DOHH2 (cell line): Measurements from ENCODE around the gene SEMA6A.

Source experiments
- H3F3A ChIP-seq: fragments of 200-600 bp; sonication (generic), shearing (Covaris generic); 2 replicates; pipeline ENCODE4 v1.6.0; 2016; ENCODE audit warnings: antibody characterized with exemption, mild to moderate bottlenecking; ENCODE audit not compliant: control insufficient read depth, insufficient read depth
- H3K27ac ChIP-seq: fragments of 200-600 bp; sonication (generic); 2 replicates; pipeline ENCODE4 v1.5.1; 2014; ENCODE audit warnings: low read depth, mild to moderate bottlenecking, low read length, moderate library complexity
- H3K27me3 ChIP-seq: fragments of 200-600 bp; sonication (generic); 2 replicates; pipeline ENCODE4 v1.6.1; 2014; ENCODE audit warnings: mild to moderate bottlenecking, low read length, mixed read lengths; ENCODE audit not compliant: control insufficient read depth
- H3K36me3 ChIP-seq: fragments of 200-600 bp; sonication (generic); 2 replicates; pipeline ENCODE4 v1.6.1; 2014; ENCODE audit warnings: mild to moderate bottlenecking, low read length, moderate library complexity, mixed read lengths; ENCODE audit not compliant: control insufficient read depth
- H3K4me1 ChIP-seq: fragments of 200-600 bp; sonication (generic); 2 replicates; pipeline ENCODE4 v1.6.1; 2014; ENCODE audit warnings: mild to moderate bottlenecking, low read length, mixed read lengths; ENCODE audit not compliant: control insufficient read depth
- H3K4me2 ChIP-seq: fragments of 200-600 bp; sonication (generic); 2 replicates; pipeline ENCODE4 v1.6.0; 2014; ENCODE audit warnings: mild to moderate bottlenecking, low read length, moderate library complexity
- H3K4me3 ChIP-seq: fragments of 200-600 bp; sonication (generic); 2 replicates; pipeline ENCODE4 v1.5.1; 2014; ENCODE audit warnings: mild to moderate bottlenecking, low read length, mixed read lengths
- H3K79me2 ChIP-seq: fragments of 200-600 bp; sonication (generic); 2 replicates; pipeline ENCODE4 v1.6.1; 2014; ENCODE audit warnings: mild to moderate bottlenecking, low read length, mixed read lengths; ENCODE audit not compliant: control insufficient read depth
- H3K9me2 ChIP-seq: fragments of 200-600 bp; sonication (generic); replicated peaks from 2 replicates; pipeline ENCODE4 v1.6.1; 2014; ENCODE audit warnings: mild to moderate bottlenecking, low read length, mixed read lengths; ENCODE audit not compliant: control insufficient read depth
- H3K9me3 ChIP-seq: fragments of 200-600 bp; sonication (generic); 2 replicates; pipeline ENCODE4 v1.6.1; 2014; ENCODE audit warnings: antibody characterized with exemption, low read length, mixed read lengths; ENCODE audit not compliant: control insufficient read depth, insufficient read depth
- H4K20me1 ChIP-seq: fragments of 200-600 bp; sonication (generic); 2 replicates; pipeline ENCODE4 v1.6.0; 2014; ENCODE audit warnings: low read depth, mild to moderate bottlenecking, antibody characterized with exemption, low read length, moderate library complexity; ENCODE audit not compliant: control insufficient read depth, insufficient read depth
- CTCF ChIP-seq: fragments of 200-600 bp; sonication (generic); IDR thresholded peaks from one replicate; pipeline ENCODE4 v1.5.1; 2014; ENCODE audit warnings: antibody characterized with exemption, mild to moderate bottlenecking, low read depth, low read length; ENCODE audit not compliant: poor library complexity, severe bottlenecking
- EZH2phosphoT487 ChIP-seq: fragments of 200-600 bp; sonication (generic); IDR thresholded peaks from 2 replicates; pipeline ENCODE4 v1.6.1; 2017; ENCODE audit warnings: borderline replicate concordance, mild to moderate bottlenecking, antibody characterized with exemption, low read length, moderate library complexity, mixed read lengths

Gene SEMA6A

GRCh38 chr5:116598911-116599310 lies 24.3 kb upstream of the SEMA6A start:
- Histone ChIP-seq H3K4me1 (no peaks in the 10 kb centered on the region), H3K4me3 (no peak overlapping the region), H3K9me2 (no peaks in the 10 kb centered on the region), H3F3A (no peaks in the 10 kb centered on the region), H3K79me2 (no peaks in the 10 kb centered on the region), H3K36me3 (no peaks in the 10 kb centered on the region), H3K27me3 (no peaks in the 10 kb centered on the region), H3K9me3 (no peaks in the 10 kb centered on the region), H3K27ac (no peak overlapping the region), H3K4me2 (no peak overlapping the region), H4K20me1 (no peaks in the 10 kb centered on the region)
- no peak for TF ChIP-seq EZH2phosphoT487
- no peak for TF ChIP-seq CTCF

- Histone ChIP-seq H3K4me1 (no peaks in the 10 kb centered on the region), H3K9me2 (no peaks in the 10 kb centered on the region), H3K4me3 (no peak overlapping the region), H3K36me3 (no peaks in the 10 kb centered on the region), H4K20me1 (no peaks in the 10 kb centered on the region), H3K9me3 (no peaks in the 10 kb centered on the region), H3F3A (no peaks in the 10 kb centered on the region), H3K79me2 (no peaks in the 10 kb centered on the region), H3K27ac (no peak overlapping the region), H3K27me3 (no peaks in the 10 kb centered on the region), H3K4me2 (no peak overlapping the region)
- TF ChIP-seq EZH2phosphoT487: no peak
- TF ChIP-seq CTCF: no peak
These were observed 20.9 kb upstream of the SEMA6A start for GRCh38 chr5:116595498-116595897.

DNA sequence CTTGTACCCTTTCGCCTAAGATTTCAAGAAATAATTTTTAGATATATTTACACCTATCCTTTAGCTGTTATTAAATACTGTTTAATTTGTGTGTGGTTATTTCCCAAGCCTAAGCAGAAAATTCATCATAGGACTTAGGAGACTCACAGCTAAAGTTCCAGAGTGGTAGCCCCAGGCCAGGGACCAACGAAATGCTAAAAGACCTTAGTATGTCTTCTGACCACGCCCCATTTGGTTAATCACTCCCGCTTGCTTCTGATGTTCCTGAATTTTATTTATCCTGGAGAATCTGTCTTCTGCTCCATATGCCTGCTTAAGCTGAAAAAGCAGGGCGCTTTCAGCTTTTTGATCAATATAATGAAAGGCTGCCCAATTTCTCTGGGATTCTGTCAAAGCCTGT lies 18.7 kb upstream of the SEMA6A start:
- H3K9me3 ChIP-seq: no peaks in the 10 kb centered on the region
- H3K27me3 ChIP-seq: no peaks in the 10 kb centered on the region
- no peaks in the 10 kb centered on the region for H3K4me1 ChIP-seq
- no peaks in the 10 kb centered on the region for H3K9me2 ChIP-seq
- H3K4me2 ChIP-seq: no peak overlapping the region
- no peak overlapping the region for H3K4me3 ChIP-seq
- H3F3A ChIP-seq: no peaks in the 10 kb centered on the region
- no peaks in the 10 kb centered on the region for H3K36me3 ChIP-seq
- H4K20me1 ChIP-seq: no peaks in the 10 kb centered on the region
- no peaks in the 10 kb centered on the region for H3K79me2 ChIP-seq
- TF ChIP-seq CTCF: no peak
- TF ChIP-seq EZH2phosphoT487: no peak
- no peak overlapping the region for H3K27ac ChIP-seq

DNA sequence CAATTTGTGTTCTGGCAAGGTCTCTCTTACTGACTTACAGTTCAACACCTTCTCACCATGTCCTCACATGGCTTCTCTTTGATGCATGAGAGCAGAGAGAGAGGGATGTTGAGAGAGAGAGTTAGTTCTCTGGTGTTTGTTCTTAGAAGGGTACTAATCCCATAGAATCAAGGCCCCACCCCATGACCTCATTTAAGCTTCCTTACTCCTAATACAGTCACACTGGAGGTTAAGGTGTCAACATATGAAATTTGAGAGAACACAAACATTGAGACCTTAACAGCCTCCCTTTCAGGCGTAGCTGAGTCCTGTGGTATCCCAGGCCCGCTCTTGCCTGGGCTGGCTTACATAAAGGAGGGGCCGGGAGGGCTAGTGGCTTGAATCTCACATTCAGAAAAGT lies 10.6 kb upstream of the SEMA6A start:
- H3K79me2 ChIP-seq: no peaks in the 10 kb centered on the region
- no peaks in the 10 kb centered on the region for H3K9me2 ChIP-seq
- H3K9me3 ChIP-seq: no peaks in the 10 kb centered on the region
- H3K36me3 ChIP-seq: no peaks in the 10 kb centered on the region
- H3K27me3 ChIP-seq: no peaks in the 10 kb centered on the region
- TF ChIP-seq CTCF (no peak), EZH2phosphoT487 (no peak)
- H4K20me1 ChIP-seq: no peaks in the 10 kb centered on the region
- H3F3A ChIP-seq: no peaks in the 10 kb centered on the region
- H3K4me3 ChIP-seq: no peak overlapping the region
- H3K27ac ChIP-seq: no peak overlapping the region
- H3K4me1 ChIP-seq: no peaks in the 10 kb centered on the region
- no peak overlapping the region for H3K4me2 ChIP-seq
